GM19467 (cell line): ENCODE data around the gene PRDM11.

Source experiments
- ATAC-seq: cut with Tn5 transposase; IDR thresholded peaks from one replicate; pipeline ENCODE4 v1.9.1; 2021; ENCODE audit warnings: mild to moderate bottlenecking, moderate library complexity; ENCODE audit not compliant: unreplicated experiment

Gene PRDM11

DNA sequence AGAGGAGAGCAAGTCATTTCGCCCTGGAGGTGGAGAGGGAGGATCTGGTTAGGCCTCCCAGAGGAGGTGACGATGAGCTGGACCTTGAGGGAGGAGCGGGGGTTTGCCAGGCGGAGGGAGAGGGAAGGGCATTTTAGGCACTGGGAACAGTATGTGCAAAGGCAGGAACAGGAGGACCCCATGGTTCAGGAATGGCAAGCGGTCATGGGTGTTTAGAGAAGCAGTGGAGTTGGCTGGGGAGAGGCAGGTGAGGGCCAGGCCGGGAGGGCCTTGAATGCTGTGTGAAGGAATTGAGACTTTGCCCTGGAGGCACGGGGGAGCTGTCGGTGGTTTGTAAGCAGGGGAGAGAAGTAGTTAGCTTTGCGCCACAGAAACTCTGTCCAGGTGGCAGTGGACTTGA is 10.3 kb downstream of the PRDM11 start:
- no peak for ATAC-seq

DNA sequence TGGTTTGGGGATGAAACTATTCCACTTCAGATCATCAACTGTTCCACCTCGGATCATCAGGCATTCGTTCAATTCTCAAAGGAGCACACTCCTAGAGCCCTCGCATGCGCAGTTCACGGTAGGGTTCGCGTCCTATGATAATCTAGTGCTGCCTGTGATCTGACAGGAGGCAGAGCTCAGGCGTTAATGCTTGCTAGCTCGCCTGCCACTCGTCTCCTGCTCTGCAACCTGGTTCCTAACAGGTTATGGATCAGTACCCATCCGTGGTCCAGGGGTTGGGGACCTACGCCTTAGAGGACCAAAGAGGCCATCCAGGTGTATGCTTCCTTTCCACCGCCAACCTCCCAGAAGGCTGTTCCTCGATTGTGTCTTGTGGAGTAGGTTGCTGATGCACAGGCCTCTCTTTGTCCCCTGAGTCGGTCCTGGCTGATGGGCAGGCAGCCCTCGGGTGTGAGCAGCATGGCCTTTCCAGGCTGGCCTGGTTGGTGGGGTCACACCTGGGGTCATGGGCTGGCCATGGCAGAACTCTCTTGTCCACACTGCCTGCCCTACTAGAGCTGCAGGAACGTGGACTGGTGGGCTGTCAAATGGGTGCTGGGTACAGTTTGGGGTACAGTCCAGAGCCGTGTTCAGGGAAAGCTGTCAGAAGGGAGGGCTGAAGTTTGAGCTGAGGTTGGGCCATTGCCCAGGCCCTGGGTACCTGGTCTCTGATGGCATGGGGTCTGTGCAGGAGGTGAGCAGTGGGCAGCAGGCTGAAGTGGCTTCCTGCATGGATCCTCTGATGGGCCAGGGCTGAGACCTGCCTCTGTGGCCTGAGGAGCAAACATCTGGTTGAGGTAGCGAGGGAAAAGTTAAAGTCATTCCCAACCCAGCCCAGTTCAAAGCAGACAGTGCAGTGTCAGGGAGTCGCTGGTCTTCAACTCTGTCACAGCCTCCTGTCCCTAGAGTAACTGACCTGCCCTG is 11.1 kb downstream of the PRDM11 start:
- ATAC-seq, result no peak

DNA sequence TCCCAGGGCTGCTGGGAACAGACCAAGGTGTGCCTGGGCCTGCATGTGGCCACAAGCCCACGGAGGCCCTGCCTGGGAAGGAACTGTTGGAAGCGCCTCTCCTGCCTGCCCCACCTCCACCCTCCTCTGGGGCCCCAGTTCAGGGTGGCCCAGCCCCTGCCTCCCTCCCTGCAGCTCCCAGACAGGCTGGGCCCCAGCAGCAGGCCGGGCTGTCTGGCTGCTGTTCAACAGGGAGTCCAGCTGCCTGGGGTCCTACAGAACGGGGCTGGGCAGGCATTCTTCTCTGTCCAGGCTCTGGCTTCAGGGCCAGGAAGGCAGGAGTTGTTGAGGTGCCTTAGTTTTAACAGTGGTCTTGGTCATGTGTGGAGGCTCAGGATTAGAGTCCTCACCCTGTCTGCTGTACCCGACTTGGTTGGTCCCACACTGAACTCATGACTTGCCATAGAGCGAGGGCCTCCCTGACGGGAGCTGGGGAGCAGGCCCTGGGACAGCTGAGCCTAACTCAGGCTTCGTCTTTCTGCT is 11.8 kb downstream of the PRDM11 start:
- no peak for ATAC-seq

DNA sequence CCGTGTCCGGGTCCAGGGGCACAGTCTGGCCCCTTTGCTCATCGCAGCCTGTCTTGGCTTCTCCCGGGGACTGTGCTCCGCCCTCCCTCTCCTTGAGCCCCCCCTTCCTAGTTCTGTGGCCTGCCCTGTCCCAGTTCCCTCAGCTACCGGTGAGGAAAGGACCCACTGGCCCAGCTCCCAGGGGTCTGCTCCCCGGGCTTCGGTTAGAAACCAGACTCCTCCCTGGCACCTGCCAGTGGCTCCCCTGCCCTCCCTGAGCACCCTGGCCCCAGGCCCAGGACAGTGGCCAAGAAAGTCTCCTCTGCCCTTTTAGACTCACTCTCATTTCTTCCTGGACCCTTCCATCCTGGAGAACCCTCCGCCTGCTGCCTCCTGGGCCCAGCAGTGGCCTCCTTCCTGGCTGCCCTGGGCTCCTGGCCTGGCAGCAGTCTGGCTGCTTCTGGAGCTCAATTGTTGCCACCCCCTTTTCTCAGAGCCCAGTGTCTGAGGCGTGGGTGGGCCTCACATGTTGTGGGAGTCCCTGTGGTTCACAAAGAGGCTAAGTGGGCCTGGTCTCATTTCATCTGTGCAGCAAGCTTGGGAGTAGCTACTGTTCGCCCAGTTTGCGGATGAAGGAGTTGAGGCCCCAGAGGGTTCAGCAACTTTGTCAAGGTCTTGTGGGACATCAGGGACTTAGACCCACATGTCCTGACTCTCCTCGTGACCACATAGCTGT is 12.6 kb downstream of the PRDM11 start:
- ATAC-seq, result no peak

DNA sequence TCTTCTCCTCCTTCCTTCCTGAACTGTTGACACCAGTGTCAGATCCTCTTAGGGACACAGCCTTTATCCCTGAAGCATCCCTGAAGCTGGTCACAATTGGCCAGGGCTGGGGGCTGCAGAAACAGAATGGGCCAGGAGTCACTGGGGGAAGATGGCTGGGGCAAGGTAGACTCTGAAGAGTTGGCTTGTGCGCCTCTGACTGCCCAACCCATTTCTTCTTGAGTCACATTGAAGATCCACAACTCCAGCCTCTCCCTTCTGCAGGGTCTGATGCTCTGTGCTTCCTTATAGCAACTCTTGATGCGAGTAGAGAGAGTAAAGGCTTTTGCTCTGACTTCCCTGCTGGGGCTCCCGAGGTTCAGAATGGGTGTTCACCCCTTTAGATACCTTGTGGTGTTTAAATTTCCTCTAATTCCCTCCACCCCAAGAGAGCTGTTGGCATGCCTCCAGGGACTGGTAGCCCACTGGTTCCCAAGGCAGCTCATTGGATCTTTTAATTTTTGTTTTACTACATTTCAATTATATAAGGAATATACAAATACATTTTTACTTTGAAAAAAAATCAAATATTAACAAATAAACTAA is 13.4 kb downstream of the PRDM11 start:
- ATAC-seq, result no peak

DNA sequence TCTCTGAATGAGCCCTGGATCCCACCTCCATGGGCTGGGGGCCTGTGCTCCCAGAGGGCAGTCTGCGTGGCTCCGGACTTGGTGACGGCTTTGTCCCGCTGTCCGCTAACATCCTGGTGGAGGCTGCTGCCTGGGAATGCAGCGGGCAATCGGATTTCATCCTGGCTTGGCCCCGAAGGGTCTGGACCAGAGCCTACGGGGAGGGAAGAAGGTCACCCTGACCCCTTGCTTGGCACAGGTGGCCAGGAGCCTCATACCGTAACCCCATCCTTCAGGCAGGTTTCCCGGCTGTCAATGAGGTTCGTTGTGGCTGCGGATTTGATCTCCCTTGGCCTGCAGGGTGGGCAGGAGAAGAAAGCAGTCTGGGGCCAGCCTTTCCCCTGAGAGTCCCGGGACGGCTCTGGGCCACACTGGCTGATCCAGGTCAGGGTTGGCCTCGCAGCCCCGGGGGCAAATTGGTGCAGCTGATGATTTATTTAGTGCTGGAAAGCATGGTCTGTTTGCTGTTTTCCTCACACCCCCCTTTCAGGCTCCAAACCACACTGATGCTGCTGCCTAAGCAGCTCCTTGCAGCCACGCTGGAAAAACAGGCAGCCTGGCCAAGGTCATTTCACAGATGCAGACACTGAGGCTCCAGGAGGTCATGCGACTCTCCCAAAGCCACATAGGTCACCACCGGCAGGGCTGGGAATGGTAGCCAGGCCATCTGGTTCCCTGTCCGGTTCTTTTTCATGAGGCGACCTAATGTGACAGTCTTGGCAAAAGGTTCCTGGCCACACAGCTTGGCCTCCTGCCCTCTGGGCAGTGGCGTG is 15.0 kb downstream of the PRDM11 start:
- no peak for ATAC-seq

DNA sequence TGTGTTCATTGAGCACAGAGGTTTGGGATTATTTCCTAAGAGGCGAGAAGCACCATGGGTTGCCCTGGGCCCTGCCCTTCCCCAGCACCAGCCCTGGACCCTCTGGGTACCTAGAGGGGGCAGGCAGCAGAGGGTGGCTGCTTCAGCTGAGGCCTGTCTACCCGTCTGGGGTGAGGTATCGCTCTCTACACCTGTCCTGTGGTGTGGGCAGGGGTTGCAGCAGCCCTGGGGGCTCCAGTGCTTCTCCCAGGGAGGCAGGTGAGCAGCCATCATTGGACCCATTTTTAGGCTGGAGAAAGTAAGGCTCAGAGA is 15.6 kb downstream of the PRDM11 start:
- no peak for ATAC-seq

DNA sequence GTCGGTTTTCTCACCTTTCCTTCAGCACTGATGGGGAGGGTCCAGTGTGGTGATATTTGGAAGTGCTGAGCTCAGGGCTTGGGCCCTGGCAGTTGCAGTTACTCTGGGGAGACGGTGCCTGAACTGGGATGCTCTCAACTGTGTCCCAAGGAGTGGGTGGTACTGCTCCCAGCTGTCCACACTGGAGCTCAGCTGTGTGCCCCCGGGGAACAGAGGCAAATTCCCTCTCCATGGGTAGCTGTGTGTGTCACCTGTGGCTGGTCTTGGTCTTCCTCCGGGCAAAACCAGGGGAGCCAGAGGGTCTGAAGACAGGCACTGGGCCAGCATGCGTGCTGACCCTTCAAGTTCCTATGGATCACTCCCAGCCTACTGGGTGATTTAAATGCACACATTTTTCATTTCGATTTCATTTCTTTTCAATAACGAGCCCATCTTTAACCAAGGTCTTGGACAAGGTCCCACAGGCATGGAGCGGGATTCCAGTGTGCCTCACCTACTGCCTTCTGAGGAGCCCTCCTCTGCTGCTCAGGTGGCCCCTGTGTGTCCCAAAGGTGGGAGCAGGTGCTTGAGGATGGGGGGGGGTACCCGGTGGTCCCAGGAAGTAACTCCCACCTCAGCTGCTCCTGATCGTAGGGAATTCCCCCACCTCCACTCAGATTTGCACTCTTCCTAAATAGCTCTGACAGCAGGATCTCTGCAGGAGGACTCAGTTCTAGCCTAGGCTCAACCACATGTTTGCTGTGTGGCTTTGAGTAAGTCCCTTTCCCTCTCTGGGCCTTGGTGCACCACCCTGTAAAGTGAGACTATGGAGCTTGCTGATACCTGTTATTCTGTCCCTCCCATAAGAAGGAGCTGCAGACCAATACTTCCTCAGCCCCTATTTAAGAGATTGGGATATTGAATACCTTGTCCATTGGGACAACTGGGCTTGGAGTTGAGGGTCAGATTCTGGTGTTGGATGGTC is 16.8 kb downstream of the PRDM11 start:
- no peak for ATAC-seq

DNA sequence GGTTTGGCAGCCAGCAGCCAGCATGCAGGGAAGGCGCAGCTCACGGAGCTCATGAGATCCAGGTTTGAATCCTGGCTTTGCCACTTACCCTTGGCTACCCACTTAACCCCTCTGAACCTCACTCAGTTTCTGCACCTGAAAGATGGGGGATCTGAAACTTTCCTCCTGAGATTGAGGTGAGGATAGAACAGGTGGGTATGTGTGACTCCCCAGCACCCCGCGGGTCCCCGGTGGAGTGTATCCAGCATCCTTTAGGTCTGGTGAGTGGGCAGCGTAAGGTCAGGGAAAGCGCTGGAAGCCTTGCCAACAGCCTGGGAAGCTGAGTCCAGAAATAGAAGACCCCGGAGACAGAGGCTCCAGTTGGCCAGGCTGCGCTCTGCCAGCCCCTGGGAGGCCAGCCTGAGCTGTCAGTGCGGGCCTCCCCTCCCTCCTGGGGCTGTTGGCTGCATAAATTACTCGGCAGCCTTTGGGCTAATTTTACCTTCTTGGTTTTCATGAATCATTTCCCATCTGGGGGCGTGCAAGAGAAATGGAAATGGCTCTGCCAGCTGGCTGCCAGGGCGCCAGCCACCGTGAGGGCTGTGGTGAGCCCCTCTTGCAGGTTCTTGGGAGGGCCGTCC is 17.6 kb downstream of the PRDM11 start:
- ATAC-seq, result no peak

DNA sequence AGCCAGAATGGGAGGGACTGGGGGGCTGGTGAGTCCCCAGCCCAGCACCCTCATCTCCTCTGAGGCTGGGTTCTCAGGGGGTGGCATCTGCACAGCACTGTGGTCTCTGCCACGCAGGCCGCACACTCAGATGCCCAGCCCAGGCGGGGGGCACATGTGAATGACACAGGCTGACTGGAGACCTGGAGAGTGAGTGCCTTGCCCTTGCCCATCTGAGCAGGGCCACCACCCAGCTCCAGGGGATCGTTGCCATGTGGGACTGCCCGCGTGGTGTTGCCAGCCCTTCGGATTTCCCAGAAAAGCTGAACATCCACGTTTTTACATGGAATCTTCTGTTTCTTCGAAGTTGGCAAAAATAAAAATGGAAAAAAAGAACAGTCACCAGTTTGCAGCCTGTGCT is 18.9 kb downstream of the PRDM11 start:
- no peak for ATAC-seq

DNA sequence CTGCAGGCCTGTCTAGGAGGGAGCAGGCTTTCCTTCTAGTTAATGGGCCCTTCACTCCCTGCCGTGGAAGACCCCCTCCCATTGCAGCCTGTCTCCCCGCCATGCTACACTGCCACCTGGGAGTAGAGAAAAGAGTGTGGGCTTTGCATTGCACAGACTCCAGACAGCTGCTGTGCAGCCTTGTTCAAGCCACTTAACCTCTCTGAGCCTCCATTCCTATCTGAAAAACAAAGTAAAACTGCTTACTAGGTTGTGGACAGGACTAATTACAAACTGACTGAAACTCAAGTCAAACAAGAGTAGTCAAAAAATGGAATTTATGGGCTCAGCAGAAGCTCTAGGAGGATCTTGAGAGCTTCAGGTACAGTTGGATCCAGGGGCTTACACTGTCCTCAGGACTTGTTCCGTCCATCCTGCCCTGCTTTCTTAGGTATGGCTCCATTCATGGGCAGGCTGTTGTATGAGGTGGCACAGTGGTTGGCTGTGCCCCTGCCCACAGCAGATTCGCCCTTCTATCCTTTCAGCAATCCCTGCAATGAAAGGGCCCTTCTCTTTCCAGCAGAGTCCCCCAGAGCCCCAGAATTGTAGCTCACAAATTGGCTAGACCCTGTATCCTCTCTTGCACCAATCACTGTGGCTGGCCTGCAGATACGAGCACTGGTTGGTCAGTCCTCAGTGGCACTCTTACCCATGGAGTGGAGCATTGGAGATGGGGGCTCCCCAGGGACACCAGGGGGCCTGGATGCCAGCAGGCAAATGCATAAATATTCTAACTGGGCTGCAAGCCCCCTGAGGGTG is 19.6 kb downstream of the PRDM11 start:
- ATAC-seq, result no peak

DNA sequence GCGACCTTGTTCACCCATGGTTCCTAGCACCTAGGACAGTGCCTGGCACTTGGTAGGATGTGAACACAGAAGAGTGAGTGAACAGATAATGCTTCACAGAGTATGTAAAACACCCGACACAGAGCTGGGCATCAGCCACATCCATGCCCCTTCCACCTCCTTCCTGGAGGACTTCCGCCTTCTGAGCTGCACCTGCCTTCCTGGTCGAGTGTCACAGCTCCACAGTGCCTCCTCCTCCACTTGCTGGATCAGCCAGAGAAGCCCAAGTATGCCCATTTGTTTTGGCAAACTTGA is 20.1 kb downstream of the PRDM11 start:
- ATAC-seq, result no peak

DNA sequence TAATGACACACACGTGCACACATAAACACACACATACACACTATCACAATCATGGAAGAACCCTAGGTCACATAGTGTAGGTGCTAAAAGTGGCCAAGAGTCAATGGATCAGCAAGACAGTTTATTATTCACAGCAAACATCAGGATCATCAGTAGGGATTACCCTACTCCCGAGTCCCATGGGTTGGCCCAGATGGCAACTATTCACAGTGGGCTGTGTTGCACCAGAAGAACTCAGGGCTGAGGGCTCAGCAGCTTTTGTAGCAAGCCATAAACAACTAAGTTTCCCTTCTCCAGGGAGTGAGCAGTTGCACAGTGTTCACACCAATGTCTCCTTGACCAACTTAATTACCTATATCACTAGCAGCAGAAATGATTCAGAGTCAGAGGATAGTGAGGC is 20.8 kb downstream of the PRDM11 start:
- ATAC-seq, result no peak

DNA sequence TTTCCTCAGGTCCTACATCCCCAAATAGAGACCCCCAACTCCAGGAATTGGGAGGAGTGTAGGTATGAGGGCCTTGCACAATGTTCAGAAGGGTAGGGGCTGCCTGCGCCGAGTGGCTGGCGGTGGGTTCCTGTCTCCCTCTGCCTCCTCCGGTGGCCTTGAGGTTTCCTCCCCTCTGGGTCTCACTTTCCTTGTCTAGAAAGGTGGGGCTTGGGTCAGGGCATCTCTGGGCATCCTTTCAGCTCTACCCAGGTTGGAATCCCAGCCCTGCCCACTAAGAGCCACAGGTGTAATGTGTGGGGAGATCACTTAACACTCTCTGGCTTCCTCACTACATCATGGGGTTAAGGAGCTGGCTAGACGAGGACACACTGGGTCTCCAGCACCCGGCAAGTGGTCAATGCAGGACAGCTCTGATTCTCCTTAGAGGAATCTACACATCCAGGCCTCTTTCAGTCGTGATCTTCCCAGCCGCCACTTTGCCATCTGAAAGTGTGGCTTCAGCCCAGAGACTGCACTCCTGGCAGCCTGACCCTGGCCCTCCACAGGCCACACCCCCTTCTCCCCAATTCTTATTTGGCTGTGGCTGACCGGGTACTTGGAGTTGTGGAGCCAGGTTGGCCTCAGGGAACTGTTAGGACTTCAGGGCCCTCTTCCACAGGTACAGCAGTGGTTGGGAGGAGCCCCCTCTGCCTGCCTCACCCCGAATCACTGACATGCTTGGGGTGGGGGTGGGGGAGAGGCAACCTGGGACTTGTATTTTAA is 22.1 kb downstream of the PRDM11 start:
- no peak for ATAC-seq

DNA sequence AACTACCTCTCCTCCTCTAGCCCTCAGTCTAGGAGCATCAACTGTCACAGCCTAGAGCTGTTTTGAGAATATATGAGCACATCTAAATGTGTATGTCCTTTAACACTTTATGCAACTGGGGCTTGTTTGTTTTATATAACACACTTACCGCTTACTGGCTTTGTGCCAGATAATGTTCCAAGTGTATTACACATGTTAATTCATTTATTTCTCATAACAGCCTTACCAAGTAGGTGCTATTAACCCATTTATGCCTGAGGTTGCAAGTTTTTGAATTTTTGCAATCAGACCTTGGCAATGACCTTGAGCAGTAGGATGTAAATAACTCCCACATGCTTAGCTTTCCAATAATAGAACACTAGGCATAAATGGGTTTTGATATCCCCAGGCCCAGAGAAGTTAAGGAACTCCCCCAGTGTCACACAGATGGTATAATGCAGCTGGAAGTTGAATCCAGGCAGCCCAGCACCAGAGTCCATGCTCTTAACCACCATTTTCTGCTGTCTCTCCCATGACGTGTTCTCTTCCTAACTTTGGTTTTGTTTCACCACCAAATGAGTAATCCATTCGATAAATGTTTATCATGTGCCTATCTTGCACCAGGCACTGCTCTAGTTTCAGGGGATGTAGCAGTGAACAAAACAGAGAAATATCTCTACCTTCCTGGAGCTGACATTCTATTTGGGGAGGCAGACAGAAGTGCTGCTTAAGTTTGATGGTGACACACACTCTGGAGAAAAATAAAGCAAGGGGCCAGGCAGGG is 23.1 kb downstream of the PRDM11 start:
- no peak for ATAC-seq

DNA sequence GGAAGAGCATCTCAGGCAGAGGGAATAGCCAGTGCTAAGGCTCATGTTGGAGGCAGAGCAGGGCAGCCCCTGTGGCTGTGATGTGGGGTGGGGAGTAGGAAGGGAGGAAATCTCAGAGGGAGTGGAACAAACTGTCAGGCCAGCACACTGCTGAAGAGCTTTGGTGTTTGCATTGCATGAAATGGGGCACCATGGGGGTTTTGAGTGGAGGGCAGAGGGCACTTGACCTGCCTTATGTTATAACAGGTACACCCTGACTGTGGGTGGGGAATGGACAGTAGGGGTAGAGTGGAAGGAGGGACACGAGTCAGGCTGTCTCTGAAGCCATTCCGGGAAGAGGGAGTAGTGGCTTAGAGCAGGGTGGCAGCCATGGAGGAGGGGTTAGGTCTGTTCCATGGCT is 24.0 kb downstream of the PRDM11 start:
- ATAC-seq, result no peak

DNA sequence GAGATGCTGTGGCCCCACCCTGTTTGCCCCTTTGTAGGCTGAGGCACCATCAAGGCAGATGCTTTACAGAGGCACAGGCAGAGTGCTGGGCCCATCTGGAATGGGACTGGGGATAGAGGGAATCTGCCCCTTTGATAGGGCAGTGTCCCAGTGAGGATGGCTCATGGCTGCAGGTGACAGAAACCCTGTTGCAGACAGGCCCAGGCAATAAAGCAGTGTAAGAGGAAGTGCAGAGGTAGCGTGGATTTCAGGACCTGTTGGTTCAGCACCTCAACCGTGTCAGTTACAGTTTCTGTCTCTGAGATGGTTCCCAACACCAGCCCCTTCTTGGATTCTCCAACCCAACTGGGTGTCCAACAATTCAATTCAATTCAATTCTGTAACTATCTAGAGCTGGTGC is 25.1 kb downstream of the PRDM11 start:
- ATAC-seq, result no peak
